MG63 (cell line): ENCODE results near the gene PCDHGA4. TPM values are rescaled to one million over a fixed set of nuclear protein-coding genes. Genes with fewer than 3 reads are reported as not detected.
A peak's percentile ranks its signal among the peaks of the same experiment; 100 is the strongest.
"Not testable (repeated sequence)": the region's sequence is repeated elsewhere in the genome, so short reads cannot be mapped to it uniquely, and the experiment has no call there.

Source experiments
- DNase-seq: peaks from one replicate; pipeline ENCODE4 v3.0.0-alpha.2; 2020
- H3K27me3 ChIP-seq: fragments of 250-450 bp; sonication (Bioruptor Pico); 2 replicates; pipeline ENCODE4 v1.5.1; 2020; ENCODE audit warnings: mild to moderate bottlenecking, moderate library complexity
- H3K36me3 ChIP-seq: fragments of 250-450 bp; sonication (Bioruptor Pico); 2 replicates; pipeline ENCODE4 v1.5.1; 2020; ENCODE audit warnings: mild to moderate bottlenecking, moderate library complexity
- H3K4me3 ChIP-seq: fragments of 250-450 bp; sonication (Bioruptor Pico); 2 replicates; pipeline ENCODE4 v1.5.1; 2020; ENCODE audit warnings: mild to moderate bottlenecking, moderate library complexity
- H3K9me3 ChIP-seq: fragments of 250-450 bp; sonication (Bioruptor Pico); 2 replicates; pipeline ENCODE4 v1.5.1; 2020; ENCODE audit warnings: mild to moderate bottlenecking, moderate library complexity
- total RNA-seq: library from RNA; depleted of rRNA; stranded (reverse); fragments of >200 nt; shearing (Covaris generic); gene quantifications from 2 replicates; pipeline ENCODE4 v1.2.3, GENCODE V29; 2014; ENCODE audit warnings: low replicate concordance

Gene PCDHGA4
- total RNA-seq, 1 experiment from 2014 or later, result 0.23 TPM

DNA sequence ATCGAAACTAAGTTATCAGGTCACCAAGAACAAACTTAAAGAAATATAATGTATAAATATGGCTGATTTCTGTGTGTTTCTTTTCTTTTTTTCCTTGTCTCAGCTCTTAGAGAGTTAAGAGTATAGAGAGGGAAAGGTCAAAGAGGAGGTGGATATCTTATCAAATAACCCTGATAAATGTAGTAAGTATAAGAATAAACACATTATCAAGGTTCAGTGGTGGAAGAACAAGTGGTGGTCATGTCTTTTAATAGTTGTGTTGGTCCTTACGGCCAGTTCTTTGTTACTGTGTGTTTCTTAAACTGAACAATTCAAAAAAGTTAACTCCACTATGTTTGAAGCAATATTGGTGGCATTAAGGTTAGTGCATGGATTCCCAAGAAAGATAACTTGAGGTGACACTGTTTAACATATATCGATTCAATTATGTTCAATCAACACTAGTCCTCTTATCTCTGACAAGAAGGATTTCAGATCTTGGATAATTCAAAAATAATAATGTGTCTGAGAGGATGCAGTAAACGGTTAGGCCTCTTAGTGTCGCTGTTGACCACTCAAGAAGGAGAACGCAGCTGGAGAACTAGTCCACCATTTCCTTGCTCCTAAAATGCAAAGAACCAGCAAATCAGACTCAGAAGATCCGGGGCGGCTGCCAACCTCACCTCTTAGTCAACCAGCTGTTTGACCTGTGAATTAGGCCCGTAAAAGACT, 11.4 kb upstream of the PCDHGA4 start, which contains the start of gene PCDHGA3:
Gene PCDHGA3, plus strand, starts transcription at position 588 of the 711 bp plus-strand sequence. CDS start 205 bp downstream, outside the sequence.
- H3K9me3 ChIP-seq, result peaks cover 2% of the 10 kb centered on the region
- no peaks in the 10 kb centered on the region; the same call in 1 of the 2 replicates for H3K27me3 ChIP-seq
- DNase-seq, result no peak
- H3K36me3 ChIP-seq, result no peaks in the 10 kb centered on the region
- no peak within 1 kb of the TSS for H3K4me3 ChIP-seq

DNA sequence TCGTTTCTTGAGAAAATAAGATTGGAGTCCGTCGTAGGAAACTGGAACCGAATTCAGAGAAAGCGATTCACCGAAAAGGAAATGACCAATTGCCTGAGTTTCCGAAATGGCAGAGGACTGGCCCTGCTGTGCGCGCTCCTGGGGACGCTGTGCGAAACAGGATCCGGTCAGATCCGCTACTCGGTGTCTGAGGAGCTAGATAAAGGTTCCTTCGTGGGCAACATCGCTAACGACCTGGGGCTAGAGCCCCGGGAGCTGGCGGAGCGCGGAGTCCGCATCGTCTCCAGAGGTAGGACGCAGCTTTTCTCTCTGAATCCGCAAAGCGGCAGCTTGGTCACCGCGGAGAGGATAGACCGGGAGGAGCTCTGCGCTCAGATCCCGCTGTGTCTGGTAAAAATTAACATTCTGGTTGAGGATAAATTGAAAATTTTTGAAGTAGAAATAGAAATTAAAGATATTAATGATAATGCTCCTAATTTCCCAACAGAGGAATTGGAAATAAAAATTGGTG, 10.8 kb upstream of the PCDHGA4 start:
- no peaks in the 10 kb centered on the region; the same call in 1 of the 2 replicates for H3K27me3 ChIP-seq
- no peak for DNase-seq
- H3K4me3 ChIP-seq, result no peak overlapping the region
- H3K36me3 ChIP-seq, result no peaks in the 10 kb centered on the region
- peaks cover 2% of the 10 kb centered on the region for H3K9me3 ChIP-seq

DNA sequence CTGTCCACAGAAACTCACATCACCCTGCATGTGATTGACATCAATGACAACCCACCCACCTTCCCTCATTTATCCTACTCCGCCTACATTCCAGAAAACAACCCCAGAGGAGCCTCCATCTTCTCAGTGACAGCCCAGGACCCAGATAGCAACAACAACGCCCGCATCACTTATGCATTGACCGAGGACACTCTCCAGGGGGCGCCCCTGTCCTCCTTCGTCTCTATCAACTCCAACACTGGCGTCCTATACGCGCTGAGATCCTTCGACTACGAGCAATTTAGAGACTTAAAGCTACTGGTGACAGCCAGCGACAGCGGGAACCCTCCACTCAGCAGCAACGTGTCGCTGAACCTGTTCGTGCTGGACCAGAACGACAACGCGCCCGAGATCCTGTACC, 9.5 kb upstream of the PCDHGA4 start:
- H3K4me3 ChIP-seq, result no peak overlapping the region
- no peak for DNase-seq
- no peaks in the 10 kb centered on the region; the same call in 1 of the 2 replicates for H3K27me3 ChIP-seq
- peaks cover 2% of the 10 kb centered on the region for H3K9me3 ChIP-seq
- no peaks in the 10 kb centered on the region for H3K36me3 ChIP-seq

DNA sequence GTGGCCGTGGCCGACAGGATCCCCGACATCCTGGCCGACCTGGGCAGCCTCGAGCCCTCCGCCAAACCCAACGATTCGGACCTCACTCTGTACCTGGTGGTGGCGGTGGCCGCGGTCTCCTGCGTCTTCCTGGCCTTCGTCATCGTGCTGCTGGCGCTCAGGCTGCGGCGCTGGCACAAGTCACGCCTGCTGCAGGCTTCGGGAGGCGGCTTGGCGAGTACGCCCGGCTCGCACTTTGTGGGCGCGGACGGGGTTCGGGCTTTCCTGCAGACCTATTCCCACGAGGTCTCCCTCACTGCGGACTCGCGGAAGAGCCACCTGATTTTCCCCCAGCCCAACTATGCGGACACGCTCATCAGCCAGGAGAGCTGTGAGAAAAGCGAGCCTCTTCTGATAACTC, 8.8 kb upstream of the PCDHGA4 start:
- H3K4me3 ChIP-seq, H3K36me3 ChIP-seq, H3K9me3 ChIP-seq, H3K27me3 ChIP-seq, DNase-seq: not testable (repeated sequence)

DNA sequence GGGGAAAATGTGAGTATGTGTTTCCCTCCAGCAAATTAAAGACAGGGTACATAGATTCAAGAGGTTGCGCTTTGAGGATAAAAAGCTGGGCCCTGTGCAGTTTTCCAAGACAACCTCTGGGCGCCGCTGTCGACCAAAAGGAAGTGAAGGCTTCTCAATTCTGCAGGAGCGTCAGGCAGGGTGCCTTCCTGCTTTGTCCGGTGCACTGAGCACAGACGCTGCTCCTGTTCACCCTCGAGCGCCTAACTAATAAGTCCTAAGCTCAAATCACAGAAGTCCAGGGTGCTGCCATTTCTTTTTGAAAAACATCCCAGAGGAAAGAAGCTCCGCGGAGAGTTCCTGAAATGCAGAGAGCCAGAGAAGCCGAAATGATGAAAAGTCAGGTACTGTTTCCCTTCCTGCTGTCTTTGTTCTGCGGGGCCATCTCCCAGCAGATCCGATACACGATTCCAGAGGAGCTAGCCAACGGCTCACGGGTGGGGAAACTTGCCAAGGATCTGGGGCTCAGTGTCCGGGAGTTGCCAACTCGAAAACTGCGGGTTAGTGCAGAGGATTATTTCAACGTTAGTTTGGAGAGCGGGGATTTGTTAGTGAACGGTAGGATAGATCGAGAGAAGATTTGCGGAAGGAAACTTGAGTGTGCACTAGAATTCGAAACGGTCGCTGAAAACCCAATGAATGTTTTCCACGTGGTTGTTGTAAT, 4.8 kb upstream of the PCDHGA4 start, which contains the start of gene PCDHGB1:
Gene PCDHGB1, plus strand, starts transcription at position 183 of the 703 bp plus-strand sequence. Its CDS starts 162 bp downstream, at position 345.
- H3K36me3 ChIP-seq, result no peaks in the 10 kb centered on the region
- no peaks in the 10 kb centered on the region; the same call in 1 of the 2 replicates for H3K27me3 ChIP-seq
- peaks cover 4% of the 10 kb centered on the region; the same call in 1 of the 2 replicates for H3K9me3 ChIP-seq
- H3K4me3 ChIP-seq, result peak within 1 kb of the TSS; percentile 50
- peak; percentile 78 for DNase-seq

DNA sequence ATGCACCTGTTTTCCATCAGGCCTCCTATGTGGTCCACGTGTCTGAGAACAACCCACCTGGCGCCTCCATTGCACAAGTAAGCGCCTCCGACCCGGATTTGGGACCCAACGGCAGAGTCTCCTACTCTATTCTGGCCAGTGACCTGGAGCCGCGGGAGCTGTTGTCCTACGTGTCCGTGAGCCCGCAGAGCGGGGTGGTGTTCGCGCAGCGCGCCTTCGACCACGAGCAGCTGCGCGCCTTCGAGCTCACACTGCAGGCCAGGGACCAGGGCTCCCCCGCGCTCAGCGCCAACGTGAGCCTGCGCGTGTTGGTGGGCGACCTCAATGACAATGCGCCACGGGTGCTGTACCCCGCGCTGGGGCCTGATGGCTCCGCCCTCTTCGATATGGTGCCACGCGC, 3.2 kb upstream of the PCDHGA4 start:
- DNase-seq, result no peak

DNA sequence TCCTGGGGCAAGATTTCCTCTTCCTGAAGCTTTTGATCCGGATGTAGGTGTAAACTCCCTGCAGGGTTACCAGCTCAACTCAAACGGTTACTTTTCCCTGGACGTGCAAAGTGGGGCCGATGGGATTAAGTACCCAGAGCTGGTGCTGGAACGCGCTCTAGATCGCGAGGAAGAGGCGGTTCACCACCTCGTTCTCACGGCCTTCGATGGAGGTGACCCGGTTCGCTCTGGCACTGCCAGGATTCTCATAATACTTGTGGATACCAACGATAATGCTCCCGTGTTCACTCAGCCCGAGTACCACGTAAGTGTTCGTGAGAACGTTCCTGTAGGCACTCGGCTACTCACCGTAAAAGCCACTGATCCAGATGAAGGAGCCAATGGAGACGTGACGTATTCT, 820 bp downstream of the PCDHGA4 start:
- no peaks in the 10 kb centered on the region for H3K27me3 ChIP-seq
- no peak for DNase-seq
- peaks cover 8% of the 10 kb centered on the region for H3K9me3 ChIP-seq
- H3K36me3 ChIP-seq, result no peaks in the 10 kb centered on the region
- no peak overlapping the region for H3K4me3 ChIP-seq

More for the DNA sequence above, 3.2 kb upstream of the PCDHGA4 start:
- Histone ChIP-seq H3K4me3 (no peak overlapping the region), H3K9me3 (peaks cover 5% of the 10 kb centered on the region; the same call in 1 of the 2 replicates), H3K36me3 (no peaks in the 10 kb centered on the region), H3K27me3 (no peaks in the 10 kb centered on the region; the same call in 1 of the 2 replicates)

DNA sequence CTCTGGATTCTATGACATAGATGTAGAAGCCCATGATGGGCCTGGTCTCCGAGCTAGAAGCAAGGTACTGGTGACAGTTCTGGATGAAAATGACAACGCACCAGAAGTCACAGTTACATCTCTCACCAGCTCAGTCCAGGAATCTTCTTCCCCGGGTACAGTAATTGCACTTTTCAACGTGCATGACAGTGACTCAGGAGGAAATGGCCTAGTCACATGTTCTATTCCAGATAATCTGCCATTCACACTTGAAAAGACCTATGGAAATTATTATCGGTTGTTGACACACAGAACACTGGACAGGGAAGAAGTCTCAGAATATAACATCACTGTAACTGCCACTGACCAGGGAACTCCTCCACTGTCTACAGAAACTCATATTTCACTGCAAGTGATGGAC, 1.3 kb downstream of the PCDHGA4 start:
- DNase-seq, result no peak
- H3K36me3 ChIP-seq, result no peaks in the 10 kb centered on the region
- no peak overlapping the region for H3K4me3 ChIP-seq
- H3K27me3 ChIP-seq, result no peaks in the 10 kb centered on the region
- H3K9me3 ChIP-seq, result peaks cover 10% of the 10 kb centered on the region

DNA sequence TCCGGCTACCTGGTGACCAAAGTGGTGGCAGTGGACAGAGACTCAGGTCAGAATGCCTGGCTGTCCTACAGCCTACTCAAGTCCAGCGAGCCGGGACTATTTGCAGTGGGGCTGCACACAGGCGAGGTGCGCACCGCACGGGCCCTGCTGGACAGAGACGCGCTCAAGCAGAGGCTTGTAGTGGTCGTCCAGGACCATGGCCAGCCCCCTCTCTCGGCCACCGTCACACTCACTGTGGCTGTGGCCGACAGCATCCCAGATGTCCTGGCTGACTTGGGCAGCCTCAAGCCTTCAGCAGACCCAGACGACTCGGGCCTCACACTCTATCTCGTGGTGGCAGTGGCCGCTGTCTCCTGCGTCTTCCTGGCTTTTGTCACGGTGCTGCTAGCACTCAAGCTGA, 2.1 kb downstream of the PCDHGA4 start:
- Histone ChIP-seq H3K27me3 (no peaks in the 10 kb centered on the region), H3K4me3 (no peak overlapping the region), H3K9me3 (peaks cover 10% of the 10 kb centered on the region), H3K36me3 (no peaks in the 10 kb centered on the region)
- DNase-seq, result no peak

DNA sequence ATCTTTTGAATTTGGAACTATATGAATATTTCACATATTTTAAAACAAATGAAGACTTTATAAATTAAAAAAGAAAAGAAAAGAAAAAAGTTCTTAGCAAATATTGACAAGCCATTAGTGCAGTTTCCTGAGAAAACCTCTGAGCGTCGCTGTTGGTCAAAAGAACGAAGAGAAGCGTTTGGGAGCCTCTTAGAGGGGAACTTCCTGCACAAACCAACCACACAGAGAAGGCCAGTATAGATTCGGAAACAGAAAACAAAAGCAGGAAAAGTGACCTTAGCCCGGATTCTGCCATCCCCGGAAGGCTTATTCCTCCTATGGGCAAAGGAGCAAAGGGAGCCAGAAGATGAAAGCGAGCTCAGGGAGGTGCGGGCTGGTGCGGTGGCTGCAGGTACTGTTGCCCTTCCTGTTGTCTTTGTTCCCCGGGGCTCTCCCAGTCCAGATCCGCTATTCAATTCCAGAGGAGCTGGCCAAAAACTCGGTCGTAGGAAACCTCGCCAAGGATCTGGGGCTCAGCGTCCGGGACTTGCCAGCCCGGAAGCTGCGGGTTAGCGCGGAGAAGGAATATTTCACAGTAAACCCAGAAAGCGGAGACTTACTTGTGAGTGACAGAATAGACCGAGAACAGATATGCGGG, 5.1 kb downstream of the PCDHGA4 start, which contains the start of gene PCDHGB2:
Gene PCDHGB2, plus strand, starts transcription at position 205 of the 637 bp plus-strand sequence. Its CDS starts 142 bp downstream, at position 347.
- DNase-seq, result peak; percentile 49
- Histone ChIP-seq H3K4me3 (peak within 1 kb of the TSS; percentile 42), H3K9me3 (peaks cover 16% of the 10 kb centered on the region), H3K36me3 (no peaks in the 10 kb centered on the region), H3K27me3 (no peaks in the 10 kb centered on the region)

DNA sequence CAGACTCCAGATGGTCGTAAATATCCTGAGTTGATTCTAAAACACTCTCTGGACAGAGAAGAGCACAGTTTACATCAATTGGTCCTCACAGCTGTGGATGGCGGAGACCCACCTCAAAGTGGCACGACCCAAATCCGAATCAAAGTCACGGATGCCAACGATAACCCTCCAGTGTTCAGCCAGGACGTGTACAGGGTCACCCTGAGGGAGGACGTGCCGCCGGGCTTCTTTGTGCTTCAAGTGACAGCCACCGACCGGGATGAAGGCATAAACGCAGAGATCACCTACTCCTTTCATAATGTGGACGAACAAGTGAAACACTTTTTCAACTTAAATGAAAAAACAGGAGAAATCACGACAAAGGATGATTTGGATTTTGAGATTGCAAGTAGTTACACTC, 5.9 kb downstream of the PCDHGA4 start:
- H3K9me3 ChIP-seq, result peaks cover 22% of the 10 kb centered on the region
- no peaks in the 10 kb centered on the region for H3K36me3 ChIP-seq
- H3K27me3 ChIP-seq, result no peaks in the 10 kb centered on the region
- DNase-seq, result no peak
- no peak overlapping the region for H3K4me3 ChIP-seq

DNA sequence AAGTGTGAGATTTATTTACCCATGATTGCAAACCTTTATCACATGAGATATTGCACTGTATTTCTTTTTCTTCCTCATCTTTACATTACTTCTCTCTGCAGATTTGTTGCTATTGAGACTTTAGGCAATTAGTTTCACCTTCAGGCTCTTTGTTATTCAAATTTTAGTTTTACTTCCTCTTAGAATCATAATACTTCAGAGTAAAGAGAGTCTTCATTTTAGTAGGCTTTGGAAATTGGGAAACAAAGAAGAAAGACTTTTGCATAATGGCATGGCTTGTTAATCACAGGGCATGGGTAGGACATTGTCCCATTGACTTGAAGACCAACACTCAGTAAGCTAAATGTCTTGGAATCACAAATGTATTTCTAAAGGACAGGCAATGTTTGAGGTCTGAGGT, 7.9 kb downstream of the PCDHGA4 start:
- no peaks in the 10 kb centered on the region; the same call in 1 of the 2 replicates for H3K36me3 ChIP-seq
- H3K4me3 ChIP-seq, result no peak overlapping the region
- no peaks in the 10 kb centered on the region for H3K27me3 ChIP-seq
- peaks cover 31% of the 10 kb centered on the region for H3K9me3 ChIP-seq
- DNase-seq, result no peak

DNA sequence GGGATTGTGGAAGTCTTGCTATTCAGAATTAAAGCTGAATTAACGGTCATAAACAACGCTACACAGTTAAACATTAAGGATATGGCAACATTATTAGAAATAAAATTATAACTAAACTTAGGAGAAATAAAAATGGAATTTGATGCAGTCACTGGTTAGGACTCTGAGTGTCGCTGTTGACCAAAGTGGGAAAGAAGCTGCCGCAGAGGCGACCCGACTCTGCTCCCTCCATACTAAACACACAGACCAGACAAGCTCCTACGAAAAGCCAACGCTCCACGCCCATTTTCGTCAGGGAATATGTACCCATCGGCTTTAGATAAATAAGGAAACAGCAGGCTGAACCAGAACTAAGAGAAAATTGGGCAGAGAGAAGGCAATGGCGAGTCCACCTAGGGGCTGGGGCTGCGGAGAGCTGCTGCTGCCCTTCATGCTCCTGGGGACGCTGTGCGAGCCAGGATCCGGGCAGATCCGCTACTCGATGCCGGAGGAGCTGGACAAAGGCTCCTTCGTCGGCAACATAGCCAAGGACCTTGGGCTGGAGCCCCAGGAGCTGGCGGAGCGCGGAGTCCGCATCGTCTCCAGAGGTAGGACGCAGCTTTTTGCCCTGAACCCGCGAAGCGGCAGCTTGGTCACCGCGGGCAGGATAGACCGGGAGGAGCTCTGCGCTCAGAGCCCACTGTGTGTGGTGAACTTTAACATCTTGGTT, 9.3 kb downstream of the PCDHGA4 start, which contains the start of gene PCDHGA5:
Gene PCDHGA5, plus strand, starts transcription at position 211 of the 709 bp plus-strand sequence. Its CDS starts 169 bp downstream, at position 380.
- DNase-seq, result no peak
- H3K9me3 ChIP-seq, result peaks cover 35% of the 10 kb centered on the region
- H3K4me3 ChIP-seq, result no peak within 1 kb of the TSS
- no peaks in the 10 kb centered on the region for H3K27me3 ChIP-seq
- H3K36me3 ChIP-seq, result no peaks in the 10 kb centered on the region; the same call in 1 of the 2 replicates

DNA sequence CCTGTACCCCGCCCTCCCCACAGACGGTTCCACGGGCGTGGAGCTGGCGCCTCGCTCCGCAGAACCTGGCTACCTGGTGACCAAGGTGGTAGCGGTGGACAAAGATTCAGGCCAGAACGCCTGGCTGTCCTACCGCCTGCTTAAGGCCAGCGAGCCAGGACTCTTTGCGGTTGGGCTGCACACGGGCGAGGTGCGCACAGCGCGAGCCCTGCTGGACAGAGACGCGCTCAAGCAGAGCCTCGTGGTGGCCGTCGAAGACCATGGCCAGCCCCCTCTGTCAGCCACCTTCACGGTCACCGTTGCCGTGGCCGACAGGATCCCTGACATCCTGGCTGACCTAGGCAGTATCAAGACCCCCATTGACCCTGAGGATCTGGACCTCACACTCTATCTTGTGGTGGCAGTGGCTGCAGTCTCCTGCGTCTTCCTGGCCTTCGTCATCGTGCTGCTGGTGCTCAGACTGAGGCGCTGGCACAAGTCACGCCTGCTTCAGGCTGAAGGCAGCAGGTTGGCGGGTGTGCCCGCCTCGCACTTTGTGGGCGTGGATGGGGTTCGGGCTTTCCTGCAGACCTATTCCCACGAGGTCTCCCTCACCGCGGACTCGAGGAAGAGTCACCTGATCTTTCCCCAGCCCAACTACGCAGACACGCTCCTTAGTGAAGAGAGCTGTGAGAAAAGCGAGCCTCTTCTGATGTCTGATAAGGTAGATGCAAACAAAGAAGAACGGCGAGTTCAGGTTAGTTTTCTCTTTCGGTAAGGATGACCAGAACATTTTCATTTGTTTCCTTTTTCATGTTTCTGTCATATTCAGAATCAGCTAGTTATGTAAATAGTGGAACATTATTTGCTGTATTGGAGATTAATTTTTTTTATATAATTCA, 11.4 kb downstream of the PCDHGA4 start:
- Histone ChIP-seq H3K27me3 (no peaks in the 10 kb centered on the region), H3K9me3 (peaks cover 41% of the 10 kb centered on the region), H3K36me3 (no peaks in the 10 kb centered on the region; the same call in none of the 2 replicates), H3K4me3 (no peak overlapping the region)
- no peak for DNase-seq
